ENCODE data around the gene LPCAT3.

Gene LPCAT3

DNA sequence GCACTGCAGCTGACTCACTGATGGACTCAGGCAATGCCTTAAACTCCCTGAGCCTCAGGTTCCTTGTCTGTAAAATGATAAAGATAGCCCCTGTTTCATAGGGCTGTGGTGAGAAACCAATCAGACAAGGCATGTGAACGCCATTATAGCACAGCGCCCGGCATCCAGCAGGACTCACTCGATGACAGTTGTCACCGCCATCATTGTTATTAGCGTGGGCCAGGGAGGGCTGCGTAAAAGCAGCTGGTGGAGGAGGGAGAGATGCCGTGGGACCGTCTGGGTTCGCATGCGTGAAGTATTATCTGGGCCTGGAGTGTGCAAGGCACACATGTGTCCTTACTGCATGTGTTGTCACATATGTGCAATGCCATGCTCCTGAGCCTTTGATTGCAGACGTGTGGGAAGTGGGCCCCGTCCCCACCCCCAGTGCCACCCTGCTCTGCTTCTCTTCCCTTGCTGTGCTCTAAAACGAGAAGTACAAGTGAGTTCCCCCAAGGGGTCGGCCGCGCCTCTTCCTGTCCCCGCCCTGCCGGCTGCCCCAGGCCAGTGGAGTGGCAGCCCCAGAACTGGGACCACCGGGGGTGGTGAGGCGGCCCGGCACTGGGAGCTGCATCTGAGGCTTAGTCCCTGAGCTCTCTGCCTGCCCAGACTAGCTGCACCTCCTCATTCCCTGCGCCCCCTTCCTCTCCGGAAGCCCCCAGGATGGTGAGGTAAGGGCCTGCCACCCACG lies 67.3 kb downstream of the LPCAT3 start, which contains the start of gene PTPN6:
Gene PTPN6 (plus strand): TSS at position 546 of the 730 bp plus-strand sequence. CDS start 157 bp downstream, at position 703.
- DNase-seq, result peak; percentile 81

DNA sequence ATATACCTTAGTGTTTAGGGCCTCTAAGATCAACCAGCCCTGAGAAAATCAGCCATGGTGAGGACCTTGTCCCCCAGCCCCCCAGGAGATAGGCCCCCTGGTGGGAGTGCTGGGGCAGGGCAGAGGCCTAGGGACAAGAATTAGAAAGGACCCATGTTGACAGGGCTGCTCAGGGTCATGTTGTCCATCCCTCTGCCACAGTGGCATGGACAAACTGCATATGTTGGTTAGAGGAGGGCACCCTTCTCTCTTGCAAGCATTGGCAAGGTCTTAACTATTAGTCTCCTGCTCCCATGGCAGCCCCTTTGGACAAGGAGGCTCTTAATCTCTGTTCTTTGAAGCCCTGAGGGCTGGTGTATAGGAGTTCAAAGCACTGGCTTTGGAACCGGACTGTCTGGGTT lies 67.9 kb downstream of the LPCAT3 start:
- peak; percentile 51 for DNase-seq

DNA sequence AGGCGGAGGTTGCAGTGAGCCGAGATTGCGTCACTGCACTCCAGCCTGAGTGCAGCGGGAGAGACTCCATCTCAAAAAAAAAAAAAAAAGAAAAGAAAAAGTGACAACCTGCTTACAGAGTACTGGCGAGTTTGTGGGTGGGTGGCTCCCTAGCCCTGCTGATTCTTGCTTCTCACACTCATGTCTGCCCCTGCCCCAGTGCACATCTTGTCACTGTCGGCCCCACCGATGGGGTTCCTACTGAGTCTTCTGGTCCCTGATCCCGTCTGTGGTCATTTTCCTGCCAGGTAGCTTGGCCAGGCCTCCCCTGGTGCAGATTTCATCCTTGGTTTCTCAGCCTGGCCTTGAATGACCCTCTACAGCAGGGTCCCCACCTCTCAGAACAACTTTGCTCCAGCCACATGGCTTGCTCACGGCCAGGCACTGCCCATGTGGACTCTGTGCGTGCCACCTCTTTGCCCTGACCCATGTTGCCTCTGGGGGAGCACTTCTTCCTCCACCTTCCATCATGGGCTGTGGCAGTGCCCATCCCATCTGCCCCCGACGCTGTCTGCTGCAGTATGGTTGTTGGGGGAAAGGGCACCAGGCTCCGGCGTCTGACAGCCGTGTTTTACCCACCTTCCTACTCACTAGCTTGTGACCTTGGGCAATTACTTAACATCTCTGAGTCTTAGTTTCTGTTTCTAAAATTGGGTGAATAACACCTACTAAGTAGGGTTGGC lies 69.2 kb downstream of the LPCAT3 start:
- peak; percentile 67 for DNase-seq

DNA sequence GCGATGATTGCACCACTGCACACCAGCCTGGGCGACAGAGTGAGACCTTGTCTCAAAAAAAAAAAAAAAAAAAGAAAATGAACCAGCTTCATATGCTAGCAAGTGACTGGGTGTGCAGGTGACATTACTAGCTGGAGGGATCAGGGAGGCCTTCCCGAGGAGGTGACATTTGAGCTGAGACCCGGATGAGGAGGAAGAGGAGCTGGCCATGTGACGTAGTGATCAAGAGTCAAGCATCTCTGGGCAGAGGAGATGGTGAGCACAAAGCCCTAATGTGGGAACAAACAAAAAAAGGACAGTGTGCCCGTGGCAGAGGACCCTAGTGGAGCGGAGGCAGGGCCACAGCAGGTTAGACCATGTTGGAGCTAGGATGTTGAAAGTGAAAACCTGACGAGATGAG lies 70.7 kb downstream of the LPCAT3 start:
- no peak for DNase-seq

DNA sequence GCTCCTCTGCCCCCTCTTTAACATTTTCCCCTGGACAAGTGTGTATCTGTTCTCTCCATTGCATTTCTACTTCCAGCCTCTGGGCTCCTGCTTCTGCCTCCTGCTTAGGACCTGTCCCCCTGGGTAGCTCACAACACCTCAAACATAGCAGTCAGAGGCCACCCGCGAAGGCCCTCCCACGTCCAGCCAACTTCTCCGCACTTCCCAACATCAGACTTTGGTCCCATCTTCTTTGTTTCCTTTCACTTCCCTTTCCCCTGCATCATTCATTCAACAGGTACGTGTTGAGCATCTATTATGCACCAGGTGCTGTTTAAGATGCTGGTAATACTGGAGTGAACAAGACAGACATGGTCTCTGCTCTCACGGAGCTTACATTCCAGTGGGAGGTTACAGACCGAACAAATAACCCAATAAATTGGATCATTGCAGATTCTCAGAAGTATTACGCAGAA lies 71.3 kb downstream of the LPCAT3 start:
- no peak for DNase-seq

DNA sequence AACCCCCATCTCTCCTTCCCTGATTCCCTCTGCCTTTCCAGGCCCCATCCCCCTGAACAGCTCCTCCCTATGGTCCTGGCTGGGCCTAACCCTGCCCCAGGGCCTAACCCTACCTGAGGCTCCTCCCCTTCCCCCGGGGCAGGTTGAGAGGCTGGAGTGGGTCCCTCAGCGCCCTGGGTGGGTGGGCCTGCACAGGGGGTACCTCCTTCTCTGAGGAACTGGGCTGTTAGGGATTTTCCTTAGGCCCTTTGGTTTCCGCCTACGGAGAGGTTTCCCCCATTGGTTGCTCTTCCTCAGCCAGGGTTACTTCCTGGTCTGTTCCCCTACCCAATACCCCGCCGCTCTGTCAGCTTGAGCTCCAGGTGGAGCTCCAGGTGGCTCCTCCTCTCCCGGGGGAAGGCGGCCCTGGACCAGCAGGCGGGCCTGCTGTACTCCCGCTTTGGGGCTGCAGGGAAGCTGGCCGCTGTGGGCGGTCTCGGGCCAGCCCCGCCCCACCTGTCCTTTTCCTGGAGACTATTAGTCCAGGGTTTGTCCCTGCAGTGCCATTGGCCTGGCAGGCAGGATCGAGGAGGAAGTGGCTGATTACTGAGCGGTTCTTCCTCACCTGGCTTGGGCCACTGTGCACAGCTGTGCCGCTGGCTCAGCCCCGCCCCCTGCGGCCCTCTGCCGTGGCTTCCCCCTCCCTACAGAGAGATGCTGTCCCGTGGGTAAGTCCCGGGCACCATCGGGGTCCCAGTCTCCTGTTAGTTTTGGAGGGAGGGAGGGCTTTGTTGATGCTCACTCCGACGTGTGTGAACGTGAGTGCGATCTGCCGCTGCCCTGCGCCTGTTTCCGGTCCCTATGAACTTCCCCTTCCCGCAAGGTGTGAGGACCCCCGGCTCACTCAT lies 72.0 kb downstream of the LPCAT3 start:
- DNase-seq, result peak; percentile 73

DNA sequence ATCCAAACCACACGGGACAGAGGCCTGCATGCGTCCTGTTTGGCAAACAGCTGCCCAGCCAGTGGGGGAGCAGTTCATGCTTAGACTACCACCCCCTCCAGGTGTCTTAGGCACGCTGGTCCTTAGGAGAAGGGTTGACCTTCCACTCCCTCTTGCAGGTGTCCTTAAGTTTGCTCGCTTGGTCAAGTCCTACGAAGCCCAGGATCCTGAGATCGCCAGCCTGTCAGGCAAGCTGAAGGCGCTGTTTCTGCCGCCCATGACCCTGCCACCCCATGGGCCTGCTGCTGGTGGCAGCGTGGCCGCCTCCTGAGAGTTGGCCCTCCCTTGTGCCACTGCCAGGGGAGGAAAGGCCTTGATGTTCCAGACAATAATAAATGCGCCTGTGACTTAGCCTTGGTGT lies 72.7 kb downstream of the LPCAT3 start:
- no peak for DNase-seq

DNA sequence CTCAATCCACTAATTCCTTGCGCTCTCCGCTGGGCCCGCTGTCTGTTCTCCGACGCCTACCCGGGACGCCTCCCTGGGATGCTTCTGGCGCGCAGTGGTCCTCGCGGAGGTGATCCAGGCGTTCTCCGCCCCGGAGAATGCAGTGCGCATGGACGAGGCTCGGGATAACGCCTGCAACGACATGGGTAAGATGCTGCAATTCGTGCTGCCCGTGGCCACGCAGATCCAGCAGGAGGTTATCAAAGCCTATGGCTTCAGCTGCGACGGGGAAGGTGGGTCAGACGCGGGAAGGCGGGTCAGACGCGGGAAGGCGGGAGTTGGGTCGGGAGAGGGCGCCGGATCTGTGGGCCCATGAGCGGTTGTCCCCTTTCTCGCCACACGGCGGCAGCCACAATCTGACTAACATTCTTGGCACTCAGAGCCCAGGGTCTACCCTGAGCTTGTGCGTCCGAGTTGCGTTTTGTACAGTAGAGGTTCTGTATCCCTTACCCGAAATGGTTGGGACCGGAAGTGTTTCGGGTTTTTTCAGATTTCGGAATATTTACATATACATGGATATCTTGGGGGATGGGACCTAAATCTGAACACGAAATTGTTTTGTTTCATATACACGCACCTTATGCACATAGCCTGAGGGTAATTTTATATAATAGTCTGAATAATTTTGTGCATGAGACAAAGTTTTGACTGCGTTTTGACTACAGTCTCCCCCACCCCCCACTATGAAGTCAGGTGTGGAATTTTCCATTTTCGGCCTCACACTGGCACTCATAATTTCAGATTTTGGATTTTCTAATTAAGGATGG lies 73.7 kb downstream of the LPCAT3 start:
- peak; percentile 88 for DNase-seq

DNA sequence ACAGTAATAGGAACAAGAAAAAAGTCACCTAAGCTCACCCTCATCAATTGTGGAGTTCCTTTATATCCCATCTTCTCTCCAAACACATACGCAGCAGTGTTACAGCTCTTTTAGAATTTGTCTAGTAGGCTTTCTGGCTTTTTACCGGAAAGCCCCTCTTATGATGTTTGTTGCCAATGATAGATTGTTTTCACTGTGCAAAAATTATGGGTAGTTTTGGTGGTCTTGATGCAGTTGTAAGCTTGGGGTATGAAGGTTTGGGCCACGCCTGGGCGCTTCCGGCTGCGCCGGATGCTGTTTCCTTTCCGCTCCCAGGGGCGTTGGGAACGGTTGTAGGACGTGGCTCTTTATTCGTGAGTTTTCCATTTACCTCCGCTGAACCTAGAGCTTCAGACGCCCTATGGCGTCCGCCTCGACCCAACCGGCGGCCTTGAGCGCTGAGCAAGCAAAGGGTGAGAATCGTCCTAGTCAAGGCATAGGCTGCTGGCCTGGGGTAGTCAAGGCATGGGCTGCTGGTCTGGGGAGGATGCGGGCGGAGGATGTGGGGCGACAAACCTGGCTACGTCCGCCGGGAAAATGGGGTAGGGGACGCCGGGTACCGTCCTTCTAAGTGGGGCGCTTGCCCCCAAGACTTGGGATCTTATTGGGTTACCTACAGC lies 74.4 kb downstream of the LPCAT3 start, which contains the start of the genes C12orf57 and RNU7-1:
Gene C12orf57 (plus strand): TSS at position 301 of the 659 bp plus-strand sequence. CDS start 100 bp downstream, at position 401.
Gene RNU7-1 (plus strand): TSS at position 95 of the 659 bp plus-strand sequence.
- peak; percentile 89 for DNase-seq

DNA sequence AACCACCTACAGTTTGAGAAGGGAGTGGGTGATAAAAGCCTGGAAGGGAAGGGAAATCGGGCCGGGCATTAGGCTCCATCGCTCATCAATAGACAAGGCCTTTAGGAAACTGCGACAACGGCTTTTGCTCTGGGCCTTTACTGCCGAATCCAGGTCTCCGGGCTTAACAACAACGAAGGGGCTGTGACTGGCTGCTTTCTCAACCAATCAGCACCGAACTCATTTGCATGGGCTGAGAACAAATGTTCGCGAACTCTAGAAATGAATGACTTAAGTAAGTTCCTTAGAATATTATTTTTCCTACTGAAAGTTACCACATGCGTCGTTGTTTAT lies 74.9 kb downstream of the LPCAT3 start:
- DNase-seq, result peak; percentile 90

DNA sequence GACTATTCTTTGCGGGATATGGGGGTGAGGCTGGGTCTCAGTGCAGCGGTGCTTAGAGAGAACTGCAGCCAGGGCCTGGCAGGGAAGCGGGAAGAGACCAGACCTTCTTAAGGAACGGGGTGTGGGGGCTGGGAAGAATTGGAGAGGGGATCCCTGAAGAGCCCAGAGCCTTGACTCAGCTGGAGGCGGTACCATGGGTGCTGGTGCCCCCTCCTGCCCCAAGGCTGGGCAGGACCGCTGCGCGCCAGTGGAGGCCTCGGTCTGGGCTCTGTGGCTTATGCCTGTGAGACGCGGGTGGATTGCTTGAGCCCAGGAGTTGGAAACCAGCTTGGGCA lies 76.0 kb downstream of the LPCAT3 start:
- peak; percentile 15 for DNase-seq

DNA sequence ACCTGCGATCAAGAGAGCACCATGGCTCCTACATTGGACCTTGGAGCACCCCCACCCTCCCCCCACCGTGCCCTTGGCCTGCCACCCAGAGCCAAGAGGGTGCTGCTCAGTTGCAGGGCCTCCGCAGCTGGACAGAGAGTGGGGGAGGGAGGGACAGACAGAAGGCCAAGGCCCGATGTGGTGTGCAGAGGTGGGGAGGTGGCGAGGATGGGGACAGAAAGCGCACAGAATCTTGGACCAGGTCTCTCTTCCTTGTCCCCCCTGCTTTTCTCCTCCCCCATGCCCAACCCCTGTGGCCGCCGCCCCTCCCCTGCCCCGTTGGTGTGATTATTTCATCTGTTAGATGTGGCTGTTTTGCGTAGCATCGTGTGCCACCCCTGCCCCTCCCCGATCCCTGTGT lies 76.5 kb downstream of the LPCAT3 start:
- no peak for DNase-seq

DNA sequence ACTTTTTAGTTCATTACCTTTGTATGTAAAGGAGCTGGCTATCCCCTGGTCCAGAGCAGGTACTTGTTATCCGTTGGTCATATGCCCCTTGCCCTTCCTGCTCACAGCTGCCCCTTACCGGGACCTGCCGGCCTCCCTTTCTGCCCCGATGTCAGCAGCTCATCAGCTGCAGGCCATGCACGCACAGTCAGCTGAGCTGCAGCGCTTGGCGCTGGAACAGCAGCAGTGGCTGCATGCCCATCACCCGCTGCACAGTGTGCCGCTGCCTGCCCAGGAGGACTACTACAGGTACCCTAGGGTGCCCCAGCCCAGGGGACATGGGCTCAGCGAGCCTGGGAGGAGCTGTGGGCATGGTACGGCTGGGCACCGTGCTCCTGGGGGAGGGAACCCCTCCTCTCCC lies 77.0 kb downstream of the LPCAT3 start:
- peak; percentile 15 for DNase-seq

DNA sequence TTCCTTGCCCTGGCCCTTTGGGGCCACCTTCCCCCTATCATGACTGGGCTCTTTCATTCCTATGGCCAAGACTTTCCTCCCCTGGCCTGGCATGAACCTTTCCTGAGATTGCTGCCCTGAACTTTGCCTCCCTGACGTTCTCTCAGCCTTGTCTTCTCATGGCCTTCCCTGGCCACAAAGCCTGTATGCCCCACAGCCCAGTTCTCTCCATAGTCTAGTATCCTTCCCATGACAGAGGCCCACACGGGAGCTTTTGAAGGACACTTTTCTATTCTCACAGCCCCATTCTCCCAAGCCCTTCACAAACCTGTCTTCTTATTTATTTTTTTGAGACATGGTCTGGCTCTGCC lies 79.1 kb downstream of the LPCAT3 start:
- peak; percentile 12 for DNase-seq

DNA sequence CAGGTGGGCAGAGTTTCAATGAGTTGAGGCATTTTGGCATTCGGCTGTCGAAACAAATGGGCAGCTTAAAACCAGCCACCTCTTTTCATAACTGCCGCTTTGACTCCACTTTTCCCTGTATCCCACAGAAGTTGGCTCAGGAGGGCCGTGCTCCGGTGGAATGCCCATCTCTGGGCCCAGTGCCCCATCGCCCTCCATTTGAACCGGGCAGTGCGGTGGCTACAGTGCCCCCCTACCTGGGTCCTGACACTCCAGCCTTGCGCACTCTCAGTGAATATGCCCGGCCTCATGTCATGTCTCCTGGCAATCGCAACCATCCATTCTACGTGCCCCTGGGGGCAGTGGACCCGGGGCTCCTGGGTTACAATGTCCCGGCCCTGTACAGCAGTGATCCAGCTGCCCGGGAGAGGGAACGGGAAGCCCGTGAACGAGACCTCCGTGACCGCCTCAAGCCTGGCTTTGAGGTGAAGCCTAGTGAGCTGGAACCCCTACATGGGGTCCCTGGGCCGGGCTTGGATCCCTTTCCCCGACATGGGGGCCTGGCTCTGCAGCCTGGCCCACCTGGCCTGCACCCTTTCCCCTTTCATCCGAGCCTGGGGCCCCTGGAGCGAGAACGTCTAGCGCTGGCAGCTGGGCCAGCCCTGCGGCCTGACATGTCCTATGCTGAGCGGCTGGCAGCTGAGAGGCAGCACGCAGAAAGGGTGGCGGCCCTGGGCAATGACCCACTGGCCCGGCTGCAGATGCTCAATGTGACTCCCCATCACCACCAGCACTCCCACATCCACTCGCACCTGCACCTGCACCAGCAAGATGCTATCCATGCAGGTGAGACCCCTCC lies 79.7 kb downstream of the LPCAT3 start:
- DNase-seq, result peak; percentile 16

DNA sequence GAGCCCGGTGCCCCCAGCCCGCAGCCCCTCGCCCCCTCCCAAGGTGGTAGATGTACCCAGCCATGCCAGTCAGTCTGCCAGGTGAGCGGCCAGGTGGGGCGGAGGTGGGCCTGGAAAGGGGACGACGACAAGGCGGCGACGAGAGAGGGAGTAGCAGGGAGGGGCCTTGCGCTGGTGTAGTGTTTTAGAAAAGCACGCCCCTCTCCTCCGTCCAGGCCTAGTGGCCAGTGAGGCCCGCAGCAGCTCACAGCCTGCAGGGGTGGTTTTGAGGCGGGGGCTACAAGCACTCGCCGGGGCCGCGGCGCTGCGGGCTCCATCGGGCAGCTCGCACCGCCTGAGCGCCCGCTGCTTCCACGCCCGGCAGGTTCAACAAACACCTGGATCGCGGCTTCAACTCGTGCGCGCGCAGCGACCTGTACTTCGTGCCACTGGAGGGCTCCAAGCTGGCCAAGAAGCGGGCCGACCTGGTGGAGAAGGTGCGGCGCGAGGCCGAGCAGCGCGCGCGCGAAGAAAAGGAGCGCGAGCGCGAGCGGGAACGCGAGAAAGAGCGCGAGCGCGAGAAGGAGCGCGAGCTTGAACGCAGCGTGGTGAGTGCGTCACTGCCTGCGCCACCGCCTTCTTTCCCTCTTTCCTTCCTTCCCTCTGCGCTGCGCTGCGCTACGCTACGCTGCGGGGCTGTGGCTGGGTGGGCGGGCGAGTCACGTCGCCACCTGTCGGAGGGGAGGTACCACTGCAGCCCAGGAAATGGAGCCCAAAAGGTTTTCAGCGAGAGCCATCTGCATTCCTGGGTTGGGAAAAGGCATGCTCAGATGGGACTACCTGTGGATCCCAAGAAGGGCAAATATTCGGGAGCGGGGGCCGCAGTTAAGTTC lies 80.6 kb downstream of the LPCAT3 start:
- DNase-seq, result peak; percentile 96

DNA sequence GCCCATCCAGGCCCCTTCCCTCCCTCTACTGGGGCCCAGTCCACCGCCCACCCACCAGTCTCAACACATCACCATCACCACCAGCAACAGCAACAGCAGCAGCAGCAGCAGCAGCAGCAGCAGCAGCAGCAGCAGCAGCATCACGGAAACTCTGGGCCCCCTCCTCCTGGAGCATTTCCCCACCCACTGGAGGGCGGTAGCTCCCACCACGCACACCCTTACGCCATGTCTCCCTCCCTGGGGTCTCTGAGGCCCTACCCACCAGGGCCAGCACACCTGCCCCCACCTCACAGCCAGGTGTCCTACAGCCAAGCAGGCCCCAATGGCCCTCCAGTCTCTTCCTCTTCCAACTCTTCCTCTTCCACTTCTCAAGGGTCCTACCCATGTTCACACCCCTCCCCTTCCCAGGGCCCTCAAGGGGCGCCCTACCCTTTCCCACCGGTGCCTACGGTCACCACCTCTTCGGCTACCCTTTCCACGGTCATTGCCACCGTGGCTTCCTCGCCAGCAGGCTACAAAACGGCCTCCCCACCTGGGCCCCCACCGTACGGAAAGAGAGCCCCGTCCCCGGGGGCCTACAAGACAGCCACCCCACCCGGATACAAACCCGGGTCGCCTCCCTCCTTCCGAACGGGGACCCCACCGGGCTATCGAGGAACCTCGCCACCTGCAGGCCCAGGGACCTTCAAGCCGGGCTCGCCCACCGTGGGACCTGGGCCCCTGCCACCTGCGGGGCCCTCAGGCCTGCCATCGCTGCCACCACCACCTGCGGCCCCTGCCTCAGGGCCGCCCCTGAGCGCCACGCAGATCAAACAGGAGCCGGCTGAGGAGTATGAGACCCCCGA lies 81.4 kb downstream of the LPCAT3 start:
- peak; percentile 64 for DNase-seq

DNA sequence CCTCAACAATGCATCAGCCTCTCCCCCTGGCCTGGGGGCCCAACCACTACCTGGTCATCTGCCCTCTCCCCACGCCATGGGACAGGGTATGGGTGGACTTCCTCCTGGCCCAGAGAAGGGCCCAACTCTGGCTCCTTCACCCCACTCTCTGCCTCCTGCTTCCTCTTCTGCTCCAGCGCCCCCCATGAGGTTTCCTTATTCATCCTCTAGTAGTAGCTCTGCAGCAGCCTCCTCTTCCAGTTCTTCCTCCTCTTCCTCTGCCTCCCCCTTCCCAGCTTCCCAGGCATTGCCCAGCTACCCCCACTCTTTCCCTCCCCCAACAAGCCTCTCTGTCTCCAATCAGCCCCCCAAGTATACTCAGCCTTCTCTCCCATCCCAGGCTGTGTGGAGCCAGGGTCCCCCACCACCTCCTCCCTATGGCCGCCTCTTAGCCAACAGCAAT lies 82.1 kb downstream of the LPCAT3 start:
- no peak for DNase-seq

Measured in CD4-positive, alpha-beta T cell treated with Interleukin-15 for 1 hour (primary cell).